K562 (cell line): ENCODE data around the gene MAD1L1. TPM values are rescaled to one million over a fixed set of nuclear protein-coding genes. Genes with fewer than 3 reads are reported as not detected.

Experiments
- ATAC-seq: fragments of 200-7000 bp; cut with Tn5 transposase; 3 replicates; pipeline ENCODE4 v1.9.1; 2020; ENCODE audit warnings: moderate library complexity
- BruUV-seq: library from RNA; stranded (reverse); fragments of 400-500 nt; replicated peaks from 2 replicates; lab custom pipeline; 2021; lab: Mats Ljungman, UMichigan
- CTCF ChIA-PET: fragments of 300-600 bp; formaldehyde crosslinking; extraction: SDS; loops from one replicate; lab custom pipeline; 2021; ENCODE audit warnings: low intra/inter-chr PET ratio; lab: Yijun Ruan, JAX
- POLR2A ChIA-PET: fragments of 300-600, 350-650 bp; sonication (Branson Sonifier 250); formaldehyde crosslinking; extraction: SDS; loops from one replicate; lab custom pipeline; 2021; ENCODE audit warnings: antibody characterized with exemption, inconsistent platforms; lab: Yijun Ruan, JAX
- DNase-seq, 4 experiments: peaks; one replicate each; pipeline versions ENCODE4 v3.0.0 to v3.0.0-alpha.2; 2011 to 2018; ENCODE audit warnings: low spot score in 3 of 4, mixed read lengths in 3 of 4; ENCODE audit errors: extremely low read depth in 1 of 4
- FAIRE-seq: peaks from 2 replicates; lab custom pipeline; 2011; peaks lifted over from hg19 to GRCh38; lab: Jason Lieb, UNC
- H2AFZ ChIP-seq: 2 replicates; pipeline ENCODE4 v1.6.0; 2011; ENCODE audit warnings: low read depth, low read length, control low read depth, inconsistent platforms
- H3K27ac ChIP-seq: fragments of 200-600 bp; 3 replicates; pipeline ENCODE4 v1.8.0; 2011; ENCODE audit warnings: low read depth, mild to moderate bottlenecking, control low read depth, inconsistent platforms, low read length, moderate library complexity, mixed read lengths; ENCODE audit errors: extremely low read depth
- H3K27me3 ChIP-seq, 2 experiments: fragments of 300-600 bp in 1 of 2; 2 replicates in 1 of 2; 3 replicates in 1 of 2; pipeline versions ENCODE4 v1.6.0 to v1.8.0; 2011; ENCODE audit warnings: inconsistent platforms in 2 of 2, low read length in 2 of 2, mild to moderate bottlenecking in 1 of 2, mixed read lengths in 1 of 2, moderate library complexity in 1 of 2; ENCODE audit not compliant: control insufficient read depth in 2 of 2, insufficient read depth in 2 of 2
- H3K36me3 ChIP-seq: fragments of 300-600 bp; 3 replicates; pipeline ENCODE4 v1.8.0; 2011; ENCODE audit warnings: mild to moderate bottlenecking, low read length, inconsistent platforms; ENCODE audit not compliant: control insufficient read depth, insufficient read depth
- H3K4me1 ChIP-seq, 2 experiments: fragments of 200-600 bp in 1 of 2; replicated peaks in 1 of 2; 2 replicates in 1 of 2; 3 replicates in 1 of 2; pipeline versions ENCODE4 v1.5.1 to v1.8.0; 2011; ENCODE audit warnings: inconsistent platforms in 2 of 2, low read length in 2 of 2, mild to moderate bottlenecking in 1 of 2, mixed read lengths in 1 of 2, moderate library complexity in 1 of 2; ENCODE audit not compliant: control insufficient read depth in 2 of 2, insufficient read depth in 2 of 2
- H3K4me2 ChIP-seq: 2 replicates; pipeline ENCODE4 v1.6.1; 2011; ENCODE audit warnings: low read length, control low read depth, inconsistent platforms, mixed read lengths; ENCODE audit not compliant: insufficient read depth
- H3K4me3 ChIP-seq: fragments of 200-600 bp; sonication (generic), shearing (Covaris generic); 2 replicates; pipeline ENCODE4 v1.5.1; 2016; ENCODE audit warnings: control low read depth, inconsistent platforms
- H3K79me2 ChIP-seq: fragments of 200-600 bp; 3 replicates; pipeline ENCODE4 v1.8.0; 2011; ENCODE audit warnings: low read length, inconsistent platforms; ENCODE audit not compliant: control insufficient read depth, insufficient read depth
- H3K9ac ChIP-seq, 2 experiments: 2 replicates each; pipeline versions ENCODE4 v1.6.0 to v1.6.1; 2011; ENCODE audit warnings: low read depth in 2 of 2, low read length in 2 of 2, control low read depth in 1 of 2, inconsistent platforms in 1 of 2, mild to moderate bottlenecking in 1 of 2, mixed read lengths in 1 of 2; ENCODE audit not compliant: insufficient read depth in 1 of 2
- H3K9me1 ChIP-seq: one replicate; pipeline ENCODE4 v1.6.0; 2011; ENCODE audit warnings: inconsistent platforms, mild to moderate bottlenecking, low read length, moderate library complexity; ENCODE audit not compliant: control insufficient read depth, insufficient read depth
- H3K9me3 ChIP-seq: replicated peaks from 2 replicates; pipeline ENCODE4 v1.5.1; 2011; ENCODE audit warnings: low read depth, low read length, inconsistent platforms; ENCODE audit not compliant: control insufficient read depth, insufficient read depth
- H4K20me1 ChIP-seq: replicated peaks from 2 replicates; pipeline ENCODE4 v1.6.1; 2011; ENCODE audit warnings: low read length, inconsistent platforms, mixed read lengths; ENCODE audit not compliant: control insufficient read depth, insufficient read depth
- GATAD2B ChIP-seq: fragments of 450-650 bp; IDR thresholded peaks from 2 replicates; pipeline ENCODE4 v1.6.1; 2017; ENCODE audit warnings: mild to moderate bottlenecking, borderline replicate concordance
- NFYB ChIP-seq: IDR thresholded peaks from 2 replicates; pipeline ENCODE4 v1.6.1; 2011; ENCODE audit warnings: mild to moderate bottlenecking, moderate library complexity; ENCODE audit not compliant: insufficient read length; ENCODE audit errors: extremely low read depth
- ZBTB33 ChIP-seq: sonication (generic); formaldehyde crosslinking; IDR thresholded peaks from 2 replicates; pipeline ENCODE4 v1.8.1; 2023; ENCODE audit warnings: mild to moderate bottlenecking, missing genetic modification reagents
- WGBS: fragments of 100-300 bp; shearing (Covaris generic); methylation state at CpG from one replicate; pipeline ENCODE4 v1.1.6; 2016; ENCODE audit warnings: low coverage, mixed read lengths; ENCODE audit not compliant: insufficient coverage; ENCODE audit errors: missing lambda C conversion rate; 5-methylcytosine and 5-hydroxymethylcytosine counted together
- in situ Hi-C: fragments of 300-500 bp; cut with MboI; formaldehyde crosslinking; loops from 4 replicates; pipeline ENCODE4 v1.15.0; 2018; ENCODE audit warnings: inconsistent platforms, mixed read lengths
- intact Hi-C: fragments of 100-400 bp; cut with micrococcal nuclease; formaldehyde crosslinking; loops from 2 replicates; pipeline ENCODE4 v1.14.2; 2022
- polyA plus RNA-seq, 8 experiments: library from polyadenylated mRNA; depleted of rRNA in 4 of 8; stranded (reverse) in 5 of 8; unstranded in 3 of 8; fragments of >200 nt; fragmentation: Nextera tagmentation in 2 of 8; fragmentation: Illumina TruSeq in 1 of 8; extraction: Ambion mirVana in 2 of 8; extraction: Trizol in 1 of 8; gene quantifications; 2 replicates each; pipeline versions ENCODE4 v1.2.1 to v1.2.3, GENCODE V29; 2011 to 2014; ENCODE audit warnings: inconsistent platforms in 1 of 8, missing spikeins in 1 of 8
- total RNA-seq, 7 experiments: library from RNA; depleted of rRNA in 6 of 7; stranded (reverse); fragments of >200 nt in 6 of 7; fragmentation: Illumina TruSeq in 2 of 7; extraction: Trizol in 2 of 7; gene quantifications; 2 replicates each; pipeline versions ENCODE4 v1.2.1 to v1.2.3, GENCODE V29; 2011 to 2021; ENCODE audit warnings: low replicate concordance in 1 of 7

The MAD1L1 gene
- total and polyA plus RNA-seq, 9 of the 15 experiments (the other 6 are each of a cell fraction or from before 2014, with no cell fraction given), result 1.7 to 89.7 (median 18.0) TPM

GRCh38 chr7:1934017-1934416, 298.7 kb downstream of the MAD1L1 start:
- Histone ChIP-seq H3K27me3 (no peaks in the 10 kb centered on the region), H3K27ac (no peak overlapping the region), H3K4me3 (no peak overlapping the region), H3K4me1 (peaks cover 0 to 9% of the 10 kb centered on the region in 2 experiments; a peak in 1 of 5 replicates), H3K4me2 (no peak overlapping the region), H3K79me2 (no peaks in the 10 kb centered on the region), H3K9ac (no peak overlapping the region), H3K9me1 (no peaks in the 10 kb centered on the region), H2AFZ (no peak overlapping the region), H4K20me1 (no peaks in the 10 kb centered on the region), H3K9me3 (peaks cover 2% of the 10 kb centered on the region; the same call in 1 of the 2 replicates), H3K36me3 (no peaks in the 10 kb centered on the region)
- in situ Hi-C loops, result no loop called here
- BruUV-seq, result no TSS peak
- ChIA-PET CTCF (no interaction called here), POLR2A (no interaction called here)
- intact Hi-C loops, result no loop called here
- ATAC-seq, result no peak
- TF ChIP-seq GATAD2B (no peak), NFYB (no peak), ZBTB33 (CRISPR knock-in tag) (0 out of 2 replicates have a peak, but pooled peaks have one; percentile 13)
- DNase-seq, result no peak
- 91% methylated on average over 20 of the region's 20 CpGs for WGBS
- FAIRE-seq, result no peak
